ENCODE results near the gene RIMS4. TPM values are rescaled to one million over a fixed set of nuclear protein-coding genes. Genes with fewer than 3 reads are reported as not detected.
"Not testable (repeated sequence)": the region's sequence is repeated elsewhere in the genome, so short reads cannot be mapped to it uniquely, and the experiment has no call there.

The RIMS4 gene
- polyA plus RNA-seq, 3 donors, result 0.37 to 1.0 (median 0.70) TPM

- DNase-seq, result no peak
Observed at GRCh38 chr20:44833437-44833836, 23.1 kb upstream of the RIMS4 start.

GRCh38 chr20:44832724-44833123, 22.4 kb upstream of the RIMS4 start:
- DNase-seq, result no peak

GRCh38 chr20:44830995-44831394, 20.6 kb upstream of the RIMS4 start:
- no peak for DNase-seq

- no peak for DNase-seq
Observed at GRCh38 chr20:44830523-44830922, 20.2 kb upstream of the RIMS4 start.

- no peak for DNase-seq
Observed at GRCh38 chr20:44829688-44830087, 19.3 kb upstream of the RIMS4 start.

GRCh38 chr20:44828640-44829039, 18.3 kb upstream of the RIMS4 start:
- DNase-seq, result no peak

GRCh38 chr20:44827401-44827800, 17.1 kb upstream of the RIMS4 start:
- no peak for DNase-seq

- DNase-seq, result not testable (repeated sequence)
Observed at GRCh38 chr20:44821576-44821975, 11.2 kb upstream of the RIMS4 start.

- DNase-seq, result no peak
Observed at GRCh38 chr20:44819936-44820335, 9.6 kb upstream of the RIMS4 start.

- no peak for DNase-seq
Observed at GRCh38 chr20:44817143-44817910, 7.0 kb upstream of the RIMS4 start.

GRCh38 chr20:44814937-44815336, 4.6 kb upstream of the RIMS4 start:
- no peak for DNase-seq

- DNase-seq, result no peak
Observed at GRCh38 chr20:44811150-44811685, 872 bp upstream of the RIMS4 start.

GRCh38 chr20:44810061-44810390, 320 bp downstream of the RIMS4 start:
- no peak for DNase-seq

GRCh38 chr20:44809380-44810060, 826 bp downstream of the RIMS4 start:
- DNase-seq, result no peak

- no peak for DNase-seq
Observed at GRCh38 chr20:44807684-44808056, 2.7 kb downstream of the RIMS4 start.

GRCh38 chr20:44807051-44807683, 3.2 kb downstream of the RIMS4 start:
- DNase-seq, result no peak

- DNase-seq, result peak; percentile 65
Observed at GRCh38 chr20:44805979-44806620, 4.2 kb downstream of the RIMS4 start.

- no peak for DNase-seq
Observed at GRCh38 chr20:44805335-44805978, 4.9 kb downstream of the RIMS4 start.

GRCh38 chr20:44803383-44803941, 6.9 kb downstream of the RIMS4 start:
- DNase-seq, result no peak

- DNase-seq, result no peak
Observed at GRCh38 chr20:44802702-44803101, 7.6 kb downstream of the RIMS4 start.

- DNase-seq, result no peak
Observed at GRCh38 chr20:44800391-44801046, 9.8 kb downstream of the RIMS4 start.

Measured in renal pelvis (tissue), 4 donors.